Liver (tissue), 3 donors: ENCODE data around the gene THSD4.

Experiments used
- CTCF ChIP-seq: fragments of 150-350 bp; IDR thresholded peaks from 2 replicates; pipeline ENCODE4 v1.5.1; 2017; ENCODE audit warnings: improper control_type of control experiment, low read depth, low read length; ENCODE audit not compliant: missing input control
- GABPA ChIP-seq, 2 donors: IDR thresholded peaks in 1 of 2; conservative IDR thresholded peaks in 1 of 2; 2 replicates each; pipeline ENCODE4 v1.6.1; 2016; ENCODE audit warnings: antibody characterized with exemption in 2 of 2, mild to moderate bottlenecking in 1 of 2, moderate library complexity in 1 of 2
- MAX ChIP-seq: IDR thresholded peaks from 2 replicates; pipeline ENCODE4 v1.6.1; 2016; ENCODE audit warnings: antibody characterized with exemption
- RAD21 ChIP-seq, 2 donors: IDR thresholded peaks; 2 replicates each; pipeline ENCODE4 v1.6.1; 2016; ENCODE audit warnings: antibody characterized with exemption in 2 of 2, mild to moderate bottlenecking in 2 of 2
- REST ChIP-seq: IDR thresholded peaks from 2 replicates; pipeline ENCODE4 v1.6.1; 2016; ENCODE audit warnings: antibody characterized with exemption, mild to moderate bottlenecking
- ZBTB33 ChIP-seq: IDR thresholded peaks from 2 replicates; pipeline ENCODE4 v1.6.1; 2016; ENCODE audit warnings: antibody characterized with exemption
- donor health status: healthy.
- donor health status: healthy.

- TF ChIP-seq CTCF (no peak), MAX (no peak), GABPA (IDR thresholded peaks at IDR 0.05 in 1 of 2, conservative IDR thresholded peaks at IDR 0.05 in 1 of 2) (no peak), RAD21 (IDR thresholded peaks at IDR 0.05) (no peak), REST (no peak), ZBTB33 (no peak)
These were observed 354.1 kb downstream of the THSD4 start for GRCh38 chr15:71469413-71469812.
